Lung (tissue), 12 donors: ENCODE measurements around the gene POC1A. TPM values are rescaled to one million over a fixed set of nuclear protein-coding genes. Genes with fewer than 3 reads are reported as not detected.

Experiments
- ATAC-seq: fragments of 200-7000 bp; cut with Tn5 transposase; one replicate; pipeline ENCODE4 v1.9.1; 2020; ENCODE audit warnings: moderate number of reproducible peaks; ENCODE audit not compliant: insufficient read depth, low FRiP score
- DNase-seq, 3 donors: peaks; one replicate each; pipeline ENCODE4 v3.0.0-alpha.2; 2013 to 2017
- H3K27ac ChIP-seq, 2 donors: one replicate each; pipeline ENCODE4 v1.5.1; 2013; ENCODE audit warnings: mild to moderate bottlenecking in 2 of 2, moderate library complexity in 2 of 2, control low read depth in 1 of 2, inconsistent platforms in 1 of 2, low read depth in 1 of 2, low read length in 1 of 2
- H3K27me3 ChIP-seq, 3 donors: one replicate each; pipeline ENCODE4 v1.5.1; 2013; ENCODE audit warnings: low read length in 2 of 3; ENCODE audit not compliant: control insufficient read depth in 3 of 3, insufficient read depth in 3 of 3
- H3K36me3 ChIP-seq, 4 donors: one replicate each; pipeline ENCODE4 v1.5.1; 2013; ENCODE audit warnings: low read length in 4 of 4, mild to moderate bottlenecking in 1 of 4, moderate library complexity in 1 of 4; ENCODE audit not compliant: control insufficient read depth in 4 of 4, insufficient read depth in 4 of 4
- H3K4me1 ChIP-seq, 5 donors: one replicate each; pipeline ENCODE4 v1.5.1; 2013; ENCODE audit warnings: low read length in 5 of 5, mild to moderate bottlenecking in 2 of 5, moderate library complexity in 1 of 5; ENCODE audit not compliant: control insufficient read depth in 5 of 5, insufficient read depth in 5 of 5
- H3K4me3 ChIP-seq: one replicate; pipeline ENCODE4 v1.5.1; 2013; ENCODE audit warnings: mild to moderate bottlenecking, control low read depth, moderate library complexity
- H3K9ac ChIP-seq, 2 donors: one replicate each; pipeline ENCODE4 v1.5.1; 2013; ENCODE audit warnings: low read length in 2 of 2, control low read depth in 1 of 2; ENCODE audit not compliant: insufficient read depth in 1 of 2
- H3K9me3 ChIP-seq, 4 donors: one replicate each; pipeline ENCODE4 v1.5.1; 2013; ENCODE audit warnings: low read length in 3 of 4, mild to moderate bottlenecking in 1 of 4, moderate library complexity in 1 of 4; ENCODE audit not compliant: control insufficient read depth in 4 of 4, insufficient read depth in 3 of 4
- WGBS, 2 donors: extraction: QIAGEN DNeasy Blood & Tissue Kit; methylation state at CpG; one replicate each; pipeline ENCODE4 v1.1.7; 2013; 5-methylcytosine and 5-hydroxymethylcytosine counted together
- polyA plus RNA-seq, 2 donors: library from polyadenylated mRNA; stranded (reverse); fragments of 200-250 nt; gene quantifications; one replicate each; pipeline ENCODE4 v1.2.1, GENCODE V29; 2013
- total RNA-seq, 2 donors: library from RNA; depleted of rRNA in 1 of 2; stranded (reverse); fragments of >200 nt in 1 of 2; gene quantifications; one replicate each; pipeline ENCODE4 v1.2.1, GENCODE V29; 2014 to 2021
- TF ChIP-seq, protein P1 (sequence below): IDR thresholded peaks from 2 replicates; pipeline ENCODE4 v1.5.1; 2012; ENCODE audit warnings: mild to moderate bottlenecking; ENCODE audit errors: control extremely low read depth, extremely low read depth
- donor health status: control.
- donor health status: control.
- donor health status: Bipolar disorder and iron deficiency.
- donor health status: healthy.
- donor health status: DM: yes; HTN: yes; CAD: no.

POC1A gene
- total and polyA plus RNA-seq, 4 donors: 2.3 to 5.4 (median 4.0) TPM

DNA sequence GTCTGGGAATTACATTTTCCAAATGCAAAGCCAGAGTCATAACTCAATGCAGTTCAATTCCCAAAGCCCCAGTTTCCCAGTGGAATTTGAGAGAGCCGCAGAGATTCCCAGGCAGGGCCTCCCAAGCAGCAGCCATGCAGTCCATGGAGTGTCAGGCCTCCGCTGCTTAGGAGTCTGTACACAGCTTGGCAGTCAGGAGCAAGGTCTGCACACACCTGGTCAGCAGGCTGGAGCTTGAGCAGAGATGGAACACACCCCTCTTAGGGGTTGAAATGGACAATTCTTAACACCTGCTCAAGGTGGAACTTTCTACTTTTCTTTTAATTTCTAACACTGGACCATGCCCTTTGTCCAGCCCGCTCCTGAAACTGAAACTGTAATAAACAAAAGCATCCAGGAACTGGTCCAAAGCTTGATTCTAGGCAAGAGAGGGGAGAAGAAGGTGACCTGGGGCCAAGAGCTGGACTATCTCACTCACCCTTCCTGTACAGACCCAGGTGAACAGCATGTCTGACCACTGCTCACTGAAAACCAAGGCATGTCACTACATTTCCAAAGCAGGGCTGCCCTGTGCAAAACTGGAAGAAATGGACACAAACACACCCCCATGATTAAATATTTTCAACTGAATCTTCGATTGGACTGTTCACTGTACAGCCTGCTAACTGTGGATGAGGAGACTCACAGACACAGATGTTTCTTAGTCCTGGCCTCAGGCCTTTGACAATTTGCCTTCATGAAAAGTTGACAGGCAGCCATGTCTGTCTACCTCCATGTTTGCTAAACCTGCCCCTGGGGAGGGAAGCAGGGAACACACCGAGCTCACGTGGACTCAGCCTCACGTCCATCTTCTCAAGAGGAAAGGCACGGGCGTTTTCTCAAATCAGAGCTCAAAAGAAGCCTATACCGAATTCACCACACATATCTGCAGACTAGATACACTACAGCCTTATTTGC lies 49.3 kb downstream of the POC1A start:
- no peak overlapping the region for H3K27ac ChIP-seq
- DNase-seq: no peak
- H3K9ac ChIP-seq: no peak overlapping the region
- no peaks in the 10 kb centered on the region for H3K27me3 ChIP-seq
- H3K4me3 ChIP-seq: no peak overlapping the region
- ATAC-seq: no peak
- peaks cover 0 to 20% (median 5%) of the 10 kb centered on the region in 5 donors for H3K4me1 ChIP-seq
- WGBS, 2 donors: 95 to 97% methylated on average over 10 of the region's 10 CpGs
- peaks cover 0 to 8% (median 0%) of the 10 kb centered on the region in 4 donors for H3K9me3 ChIP-seq
- H3K36me3 ChIP-seq: no peaks in the 10 kb centered on the region
- TF ChIP-seq, protein P1, sequence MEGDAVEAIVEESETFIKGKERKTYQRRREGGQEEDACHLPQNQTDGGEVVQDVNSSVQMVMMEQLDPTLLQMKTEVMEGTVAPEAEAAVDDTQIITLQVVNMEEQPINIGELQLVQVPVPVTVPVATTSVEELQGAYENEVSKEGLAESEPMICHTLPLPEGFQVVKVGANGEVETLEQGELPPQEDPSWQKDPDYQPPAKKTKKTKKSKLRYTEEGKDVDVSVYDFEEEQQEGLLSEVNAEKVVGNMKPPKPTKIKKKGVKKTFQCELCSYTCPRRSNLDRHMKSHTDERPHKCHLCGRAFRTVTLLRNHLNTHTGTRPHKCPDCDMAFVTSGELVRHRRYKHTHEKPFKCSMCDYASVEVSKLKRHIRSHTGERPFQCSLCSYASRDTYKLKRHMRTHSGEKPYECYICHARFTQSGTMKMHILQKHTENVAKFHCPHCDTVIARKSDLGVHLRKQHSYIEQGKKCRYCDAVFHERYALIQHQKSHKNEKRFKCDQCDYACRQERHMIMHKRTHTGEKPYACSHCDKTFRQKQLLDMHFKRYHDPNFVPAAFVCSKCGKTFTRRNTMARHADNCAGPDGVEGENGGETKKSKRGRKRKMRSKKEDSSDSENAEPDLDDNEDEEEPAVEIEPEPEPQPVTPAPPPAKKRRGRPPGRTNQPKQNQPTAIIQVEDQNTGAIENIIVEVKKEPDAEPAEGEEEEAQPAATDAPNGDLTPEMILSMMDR: no peak

DNA sequence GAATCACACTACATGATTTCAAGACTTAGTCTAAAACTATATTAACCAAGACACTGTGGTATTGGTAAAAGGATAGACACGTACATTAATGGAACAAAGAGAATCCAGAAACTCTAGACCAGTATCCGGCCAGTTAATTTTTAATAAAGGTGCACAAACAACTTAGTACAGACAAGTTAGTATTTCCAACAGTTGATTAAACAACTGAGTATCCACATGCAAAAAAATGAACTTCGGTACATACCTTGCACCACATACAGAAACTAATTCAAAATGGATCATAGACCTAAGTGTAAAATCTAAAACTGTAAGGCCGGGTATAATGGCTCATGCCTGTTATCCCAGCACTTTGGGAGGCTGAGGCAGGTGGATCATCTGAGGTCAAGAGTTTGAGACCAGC lies 51.3 kb downstream of the POC1A start:
- 95 to 97% methylated on average over 4 of the region's 4 CpGs for WGBS, 2 donors

DNA sequence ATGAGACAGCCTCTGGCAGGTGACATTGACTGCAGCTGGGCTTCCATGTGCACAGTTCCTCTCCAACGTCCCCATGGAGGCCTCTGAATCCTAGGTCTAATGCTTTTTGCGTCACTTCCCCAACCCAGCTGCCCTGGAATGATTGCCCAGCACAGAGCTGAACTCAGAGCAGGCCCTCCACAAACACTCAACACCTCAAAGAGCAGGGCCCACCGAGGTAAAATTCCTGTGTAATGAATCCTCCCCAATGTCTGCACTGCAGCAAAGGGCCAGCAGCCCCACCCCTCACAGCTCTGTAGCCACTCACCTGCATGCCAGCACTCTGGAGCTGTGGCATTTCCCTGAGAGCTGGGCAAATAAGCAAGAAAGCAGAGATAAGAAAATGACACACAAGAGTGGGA lies 55.2 kb downstream of the POC1A start:
- TF ChIP-seq, protein P1: no peak
- peak overlapping the region; percentile 80 to 81 for H3K27ac ChIP-seq

More for the DNA sequence above, 51.3 kb downstream of the POC1A start:
- H3K27ac ChIP-seq: no peak overlapping the region
- peaks cover 0 to 8% (median 4%) of the 10 kb centered on the region in 5 donors for H3K4me1 ChIP-seq
- no peak for ATAC-seq
- H3K9ac ChIP-seq: no peak overlapping the region
- no peaks in the 10 kb centered on the region for H3K27me3 ChIP-seq
- no peak for DNase-seq
- H3K4me3 ChIP-seq: no peak overlapping the region
- no peaks in the 10 kb centered on the region for H3K36me3 ChIP-seq
- peaks cover 0 to 8% (median 0%) of the 10 kb centered on the region in 4 donors for H3K9me3 ChIP-seq
- TF ChIP-seq, protein P1: no peak

More for the DNA sequence above, 55.2 kb downstream of the POC1A start:
- Histone ChIP-seq H3K9ac (no peak overlapping the region), H3K4me3 (no peak overlapping the region), H3K36me3 (no peaks in the 10 kb centered on the region), H3K27me3 (no peaks in the 10 kb centered on the region), H3K9me3 (peaks cover 0 to 8% (median 0%) of the 10 kb centered on the region in 4 donors), H3K4me1 (peaks cover 0 to 13% (median 4%) of the 10 kb centered on the region in 5 donors)
- peak; percentile 80 for ATAC-seq
- DNase-seq: peak in 2 of 3 donors; percentile 58 to 63
- WGBS, 2 donors: 54 to 60% methylated on average over 3 of the region's 3 CpGs
